GM23338 (cell line): Measurements from ENCODE around the gene BCO1. TPM values are rescaled to one million over a fixed set of nuclear protein-coding genes. Genes with fewer than 3 reads are reported as not detected.

Source experiments
- ATAC-seq: fragments of 200-7000 bp; cut with Tn5 transposase; 3 replicates; pipeline ENCODE4 v1.9.1; 2020
- DNase-seq: peaks from one replicate; pipeline ENCODE4 v3.0.0-alpha.2; 2015; ENCODE audit warnings: low spot score
- H2AFZ ChIP-seq: fragments of 200-600 bp; sonication (generic); 2 replicates; pipeline ENCODE4 v1.8.0; 2016; ENCODE audit warnings: antibody characterized with exemption, mild to moderate bottlenecking, moderate library complexity
- H3F3A ChIP-seq: fragments of 200-600 bp; sonication (generic); replicated peaks from 2 replicates; pipeline ENCODE4 v1.8.0; 2017; ENCODE audit warnings: antibody characterized with exemption, mixed run types, low read depth
- H3K27ac ChIP-seq: fragments of 200-600 bp; sonication (generic); 2 replicates; pipeline ENCODE4 v1.6.1; 2016; ENCODE audit warnings: low read depth
- H3K27me3 ChIP-seq: fragments of 200-600 bp; sonication (generic); 2 replicates; pipeline ENCODE4 v1.8.0; 2016; ENCODE audit warnings: mild to moderate bottlenecking, mixed run types, moderate library complexity; ENCODE audit not compliant: insufficient read depth
- H3K36me3 ChIP-seq: fragments of 200-600 bp; sonication (generic); 2 replicates; pipeline ENCODE4 v1.8.0; 2016; ENCODE audit warnings: mild to moderate bottlenecking; ENCODE audit not compliant: insufficient read depth
- H3K4me1 ChIP-seq: fragments of 200-600 bp; sonication (generic); 2 replicates; pipeline ENCODE4 v1.8.0; 2016; ENCODE audit warnings: mild to moderate bottlenecking, moderate library complexity; ENCODE audit not compliant: insufficient read depth
- H3K4me2 ChIP-seq: fragments of 200-600 bp; sonication (generic); 2 replicates; pipeline ENCODE4 v1.7.1; 2017; ENCODE audit warnings: mixed run types
- H3K4me3 ChIP-seq: fragments of 200-600 bp; sonication (generic); 2 replicates; pipeline ENCODE4 v1.6.1; 2016; ENCODE audit warnings: mixed run types
- H3K79me2 ChIP-seq: fragments of 200-600 bp; sonication (generic); replicated peaks from 2 replicates; pipeline ENCODE4 v1.8.0; 2017; ENCODE audit warnings: mild to moderate bottlenecking; ENCODE audit not compliant: insufficient read depth
- H3K9me2 ChIP-seq: fragments of 200-600 bp; sonication (generic); 2 replicates; pipeline ENCODE4 v1.8.0; 2017; ENCODE audit not compliant: insufficient read depth
- H4K20me1 ChIP-seq: fragments of 200-600 bp; sonication (generic); replicated peaks from 2 replicates; pipeline ENCODE4 v1.8.0; 2017; ENCODE audit warnings: mild to moderate bottlenecking; ENCODE audit not compliant: insufficient read depth
- H3K27ac Mint-ChIP-seq: 2 replicates; pipeline ENCODE4 v1.8.0; 2020; ENCODE audit warnings: inconsistent platforms, mild to moderate bottlenecking, moderate library complexity, mixed read lengths
- H3K27me3 Mint-ChIP-seq: 3 replicates; pipeline ENCODE4 v1.8.0; 2022; ENCODE audit warnings: low read depth, mild to moderate bottlenecking, moderate library complexity, mixed read lengths, inconsistent platforms; ENCODE audit not compliant: insufficient read depth, poor library complexity
- H3K36me3 Mint-ChIP-seq: 3 replicates; pipeline ENCODE4 v1.8.0; 2021; ENCODE audit warnings: low read depth, mild to moderate bottlenecking, inconsistent platforms, moderate library complexity, mixed read lengths
- H3K4me1 Mint-ChIP-seq: 3 replicates; pipeline ENCODE4 v1.8.0; 2020; ENCODE audit warnings: mild to moderate bottlenecking, inconsistent platforms, mixed read lengths
- H3K4me3 Mint-ChIP-seq: 3 replicates; pipeline ENCODE4 v1.8.0; 2021; ENCODE audit warnings: moderate library complexity, mild to moderate bottlenecking, inconsistent platforms, mixed read lengths
- H3K9me3 Mint-ChIP-seq: 3 replicates; pipeline ENCODE4 v1.8.0; 2020; ENCODE audit warnings: moderate library complexity, mild to moderate bottlenecking, inconsistent platforms, mixed read lengths
- CREB1 ChIP-seq: fragments of 250-450 bp; sonication (Bioruptor Pico); IDR thresholded peaks from 2 replicates; pipeline ENCODE4 v1.5.0; 2020; ENCODE audit warnings: low read depth, mild to moderate bottlenecking, moderate library complexity
- CTCF ChIP-seq, 2 experiments: fragments of 200-600 bp in 1 of 2; sonication (generic) in 1 of 2; conservative IDR thresholded peaks; 2 replicates each; pipeline versions ENCODE4 v1.5.1 to v1.6.1; 2016 to 2017; ENCODE audit warnings: antibody characterized with exemption in 2 of 2, low read depth in 2 of 2, mild to moderate bottlenecking in 2 of 2, moderate library complexity in 1 of 2
- ETS1 ChIP-seq: IDR thresholded peaks from 2 replicates; pipeline ENCODE4 v1.6.1; 2016; ENCODE audit warnings: antibody characterized with exemption
- EZH2 ChIP-seq: fragments of 200-600 bp; sonication (generic); IDR thresholded peaks from one replicate; pipeline ENCODE4 v1.8.0; 2017; ENCODE audit warnings: antibody characterized with exemption, mild to moderate bottlenecking, low read depth; ENCODE audit not compliant: unreplicated experiment
- EZH2phosphoT487 ChIP-seq: fragments of 200-600 bp; sonication (generic); IDR thresholded peaks from one replicate; pipeline ENCODE4 v1.8.1; 2018; ENCODE audit warnings: antibody characterized with exemption; ENCODE audit not compliant: unreplicated experiment
- JUNB ChIP-seq: IDR thresholded peaks from one replicate; pipeline ENCODE4 v1.6.1; 2016; ENCODE audit warnings: antibody characterized with exemption; ENCODE audit not compliant: unreplicated experiment
- NANOG ChIP-seq: IDR thresholded peaks from 2 replicates; pipeline ENCODE4 v1.6.1; 2016; ENCODE audit warnings: antibody characterized with exemption, borderline replicate concordance
- POLR2AphosphoS5 ChIP-seq: IDR thresholded peaks from 2 replicates; pipeline ENCODE4 v1.6.1; 2016; ENCODE audit warnings: antibody characterized with exemption, low read depth
- REST ChIP-seq: IDR thresholded peaks from one replicate; pipeline ENCODE4 v1.6.1; 2018; ENCODE audit warnings: antibody characterized with exemption; ENCODE audit not compliant: unreplicated experiment
- STAT1 ChIP-seq: IDR thresholded peaks from one replicate; pipeline ENCODE4 v1.6.1; 2016; ENCODE audit warnings: antibody characterized with exemption; ENCODE audit not compliant: unreplicated experiment
- ZNF114 ChIP-seq: fragments of 250-450 bp; sonication (Bioruptor Pico); IDR thresholded peaks from 2 replicates; pipeline ENCODE4 v1.5.0; 2020; ENCODE audit warnings: mild to moderate bottlenecking, moderate library complexity
- ZNF331 ChIP-seq: fragments of 250-450 bp; sonication (Bioruptor Pico); IDR thresholded peaks from 2 replicates; pipeline ENCODE4 v1.5.0; 2020; ENCODE audit warnings: low read depth, mild to moderate bottlenecking, moderate library complexity
- ZNF462 ChIP-seq: fragments of 250-450 bp; sonication (Bioruptor Pico); IDR thresholded peaks from 2 replicates; pipeline ENCODE4 v1.5.0; 2020; ENCODE audit warnings: mild to moderate bottlenecking, moderate library complexity
- polyA plus RNA-seq: library from polyadenylated mRNA; unstranded; fragments of >200 nt; fragmentation: Nextera tagmentation; extraction: Ambion mirVana; gene quantifications from 2 replicates; pipeline ENCODE4 v1.2.1, GENCODE V29; 2016
- total RNA-seq: library from RNA; depleted of rRNA; stranded (reverse); fragments of >200 nt; shearing (Covaris generic); gene quantifications from 2 replicates; pipeline ENCODE4 v1.2.3, GENCODE V29; 2014

Gene BCO1
- total and polyA plus RNA-seq, 2 experiments from 2014 or later = 0.28 TPM; not detected in 1

GRCh38 chr16:81286190-81286589, 47.7 kb downstream of the BCO1 start:
- Mint-ChIP-seq H3K27me3 (no peaks in the 10 kb centered on the region), H3K4me1 (no peaks in the 10 kb centered on the region; the same call in 2 of the 3 replicates), H3K4me3 (no peak overlapping the region), H3K27ac (no peak overlapping the region), H3K9me3 (no peaks in the 10 kb centered on the region), H3K36me3 (no peaks in the 10 kb centered on the region)
- Histone ChIP-seq H2AFZ (no peak overlapping the region), H3K4me3 (no peak overlapping the region), H3F3A (no peaks in the 10 kb centered on the region), H4K20me1 (no peaks in the 10 kb centered on the region), H3K79me2 (no peaks in the 10 kb centered on the region), H3K9me2 (peaks cover 4% of the 10 kb centered on the region; the same call in 1 of the 2 replicates), H3K27ac (no peak overlapping the region), H3K4me2 (no peak overlapping the region), H3K4me1 (no peaks in the 10 kb centered on the region), H3K27me3 (no peaks in the 10 kb centered on the region), H3K36me3 (no peaks in the 10 kb centered on the region)
- DNase-seq (no peak), ATAC-seq (no peak)
- TF ChIP-seq EZH2 (no peak), NANOG (no peak), CREB1 (CRISPR knock-in tag) (no peak), EZH2phosphoT487 (no peak), ZNF331 (CRISPR knock-in tag) (no peak), JUNB (no peak), POLR2AphosphoS5 (no peak), ZNF462 (CRISPR knock-in tag) (no peak), REST (no peak), ETS1 (no peak), CTCF (conservative IDR thresholded peaks at IDR 0.05; ENCODE audit: low read depth in 2 of 2) (no peak), ZNF114 (CRISPR knock-in tag) (no peak), STAT1 (no peak)
